Nephron (organoid): ENCODE data around the gene RNF144B.
"Not testable (repeated sequence)": the region's sequence is repeated elsewhere in the genome, so short reads cannot be mapped to it uniquely, and the experiment has no call there.

Source experiments
- H3K27ac Mint-ChIP-seq, 3 experiments: 2 replicates each; pipeline ENCODE4 v1.8.0; 2020; ENCODE audit warnings: mixed read lengths in 3 of 3, mild to moderate bottlenecking in 2 of 3, moderate library complexity in 1 of 3
- H3K27me3 Mint-ChIP-seq: 2 replicates; pipeline ENCODE4 v1.8.0; 2021; ENCODE audit warnings: low read depth, mild to moderate bottlenecking, moderate library complexity, mixed read lengths
- H3K36me3 Mint-ChIP-seq: 2 replicates; pipeline ENCODE4 v1.8.0; 2020; ENCODE audit warnings: low read depth, mixed read lengths
- H3K4me1 Mint-ChIP-seq: 2 replicates; pipeline ENCODE4 v1.8.0; 2020; ENCODE audit warnings: mixed read lengths
- H3K4me3 Mint-ChIP-seq, 3 experiments: 2 replicates each; pipeline ENCODE4 v1.8.0; 2020; ENCODE audit warnings: mild to moderate bottlenecking in 3 of 3, mixed read lengths in 3 of 3, moderate library complexity in 2 of 3
- H3K9me3 Mint-ChIP-seq: 2 replicates; pipeline ENCODE4 v1.8.0; 2020; ENCODE audit warnings: mixed read lengths
- CTCF ChIP-seq, 3 experiments: fragments of 200-600 bp; sonication (generic); IDR thresholded peaks; one replicate each; pipeline ENCODE4 v1.5.0; 2021; ENCODE audit warnings: antibody characterized with exemption in 3 of 3; ENCODE audit not compliant: unreplicated experiment in 3 of 3

Gene RNF144B

GRCh38 chr6:18363746-18364145 is 23.4 kb upstream of the RNF144B start:
- Mint-ChIP-seq H3K27ac (no peak overlapping the region), H3K36me3 (no peaks in the 10 kb centered on the region), H3K4me3 (no peak overlapping the region), H3K9me3 (peaks cover 3% of the 10 kb centered on the region), H3K27me3 (no peaks in the 10 kb centered on the region), H3K4me1 (peaks cover 10% of the 10 kb centered on the region)
- no peak for TF ChIP-seq CTCF (IDR thresholded peaks at IDR 0.05; ENCODE audit: unreplicated experiment in 3 of 3)

- not testable (repeated sequence) for H3K9me3 Mint-ChIP-seq, H3K27me3 Mint-ChIP-seq, H3K4me3 Mint-ChIP-seq, H3K27ac Mint-ChIP-seq, H3K36me3 Mint-ChIP-seq
- H3K4me1 Mint-ChIP-seq: peaks cover 10% of the 10 kb centered on the region
Measured at GRCh38 chr6:18364561-18364960, 22.6 kb upstream of the RNF144B start.

- Mint-ChIP-seq H3K4me3 (no peak overlapping the region), H3K9me3 (no peaks in the 10 kb centered on the region), H3K36me3 (no peaks in the 10 kb centered on the region), H3K4me1 (peaks cover 4% of the 10 kb centered on the region), H3K27me3 (no peaks in the 10 kb centered on the region), H3K27ac (no peak overlapping the region)
- no peak for TF ChIP-seq CTCF (IDR thresholded peaks at IDR 0.05; ENCODE audit: unreplicated experiment in 3 of 3)
Measured at GRCh38 chr6:18367371-18367770, 19.8 kb upstream of the RNF144B start.

- no peaks in the 10 kb centered on the region for H3K36me3 Mint-ChIP-seq
- no peak overlapping the region for H3K27ac Mint-ChIP-seq
- H3K4me3 Mint-ChIP-seq: no peak overlapping the region
- H3K4me1 Mint-ChIP-seq: no peaks in the 10 kb centered on the region
- peaks cover 1% of the 10 kb centered on the region for H3K27me3 Mint-ChIP-seq
- no peak for TF ChIP-seq CTCF (IDR thresholded peaks at IDR 0.05; ENCODE audit: unreplicated experiment in 3 of 3)
- no peaks in the 10 kb centered on the region for H3K9me3 Mint-ChIP-seq
Measured at GRCh38 chr6:18368277-18369105, 18.7 kb upstream of the RNF144B start.

GRCh38 chr6:18371010-18371409 is 16.1 kb upstream of the RNF144B start:
- no peak for TF ChIP-seq CTCF (IDR thresholded peaks at IDR 0.05; ENCODE audit: unreplicated experiment in 3 of 3)
- H3K4me3 Mint-ChIP-seq: no peak overlapping the region
- H3K36me3 Mint-ChIP-seq: no peaks in the 10 kb centered on the region
- H3K9me3 Mint-ChIP-seq: no peaks in the 10 kb centered on the region
- no peaks in the 10 kb centered on the region for H3K4me1 Mint-ChIP-seq
- H3K27ac Mint-ChIP-seq: no peak overlapping the region
- peaks cover 4% of the 10 kb centered on the region for H3K27me3 Mint-ChIP-seq

- H3K9me3 Mint-ChIP-seq: no peaks in the 10 kb centered on the region
- TF ChIP-seq CTCF (IDR thresholded peaks at IDR 0.05; ENCODE audit: unreplicated experiment in 3 of 3): no peak
- no peak overlapping the region for H3K4me3 Mint-ChIP-seq
- H3K27me3 Mint-ChIP-seq: peaks cover 4% of the 10 kb centered on the region
- no peaks in the 10 kb centered on the region for H3K4me1 Mint-ChIP-seq
- no peaks in the 10 kb centered on the region for H3K36me3 Mint-ChIP-seq
- H3K27ac Mint-ChIP-seq: no peak overlapping the region
Measured at GRCh38 chr6:18371656-18372055, 15.5 kb upstream of the RNF144B start.
